Amygdala (tissue), 56 donors: ENCODE results near the gene GNB5.
A peak's percentile ranks its signal among the peaks of the same experiment; 100 is the strongest.
"Not testable (repeated sequence)": the region's sequence is repeated elsewhere in the genome, so short reads cannot be mapped to it uniquely, and the experiment has no call there.

Source experiments
- DNase-seq, 56 donors: peaks; one replicate each; lab custom pipeline; 2025; lab: John Stamatoyannopoulos, UW

Gene GNB5

GRCh38 chr15:52100807-52101442, 90.3 kb downstream of the GNB5 start:
- peak in 4 of 56 donors; percentile 9 to 61 (median 19) for DNase-seq

- no peak for DNase-seq
These were observed 91.4 kb downstream of the GNB5 start for GRCh38 chr15:52099651-52100272.

- no peak for DNase-seq
These were observed 92.9 kb downstream of the GNB5 start for GRCh38 chr15:52098323-52098722.

GRCh38 chr15:52097180-52097579, 94.0 kb downstream of the GNB5 start:
- DNase-seq: no peak

GRCh38 chr15:52096536-52096935, 94.7 kb downstream of the GNB5 start:
- DNase-seq: not testable (repeated sequence)

GRCh38 chr15:52095597-52096262, 95.5 kb downstream of the GNB5 start:
- DNase-seq: no peak

GRCh38 chr15:52094811-52095584, 96.2 kb downstream of the GNB5 start:
- DNase-seq: no peak

GRCh38 chr15:52093539-52094510, 97.4 kb downstream of the GNB5 start:
- DNase-seq: no peak

GRCh38 chr15:52093167-52093538, 98.0 kb downstream of the GNB5 start:
- DNase-seq: no peak

- DNase-seq: no peak
These were observed 101.0 kb downstream of the GNB5 start for GRCh38 chr15:52090193-52090592.

GRCh38 chr15:52086011-52086786, 105.0 kb downstream of the GNB5 start:
- DNase-seq: no peak

- DNase-seq: no peak
These were observed 105.9 kb downstream of the GNB5 start for GRCh38 chr15:52085299-52085698.

GRCh38 chr15:52083603-52084002, 107.6 kb downstream of the GNB5 start:
- no peak for DNase-seq

GRCh38 chr15:52083037-52083359, 108.2 kb downstream of the GNB5 start:
- DNase-seq: not testable (repeated sequence)

- DNase-seq: no peak
These were observed 108.8 kb downstream of the GNB5 start for GRCh38 chr15:52082197-52083036.

- DNase-seq: no peak
These were observed 110.3 kb downstream of the GNB5 start for GRCh38 chr15:52080706-52081392.

GRCh38 chr15:52080031-52080430, 111.2 kb downstream of the GNB5 start:
- DNase-seq: peak in 2 of 56 donors; percentile 3 to 46
